Sigmoid colon (tissue), 4 donors: Measurements from ENCODE around the gene NOXO1.

ENCODE experiments used
- POLR2A ChIP-seq, 2 donors: fragments of 450-650 bp; IDR thresholded peaks; one replicate each; pipeline ENCODE4 v1.6.1; 2016; ENCODE audit warnings: antibody characterized with exemption in 2 of 2, mild to moderate bottlenecking in 2 of 2, moderate library complexity in 2 of 2
- POLR2AphosphoS5 ChIP-seq, 4 donors: sonication (generic); formaldehyde crosslinking; IDR thresholded peaks; one replicate each; pipeline ENCODE4 v1.6.1; 2017; ENCODE audit warnings: antibody characterized with exemption in 4 of 4
- TF ChIP-seq, protein P1 (sequence below), 4 experiments: fragments of 450-650 bp in 3 of 4; fragments of 200-600 bp in 1 of 4; IDR thresholded peaks; one replicate each; pipeline ENCODE4 v1.5.1; 2016 to 2019; ENCODE audit warnings: antibody characterized with exemption in 4 of 4, mild to moderate bottlenecking in 3 of 4, moderate library complexity in 2 of 4

DNA sequence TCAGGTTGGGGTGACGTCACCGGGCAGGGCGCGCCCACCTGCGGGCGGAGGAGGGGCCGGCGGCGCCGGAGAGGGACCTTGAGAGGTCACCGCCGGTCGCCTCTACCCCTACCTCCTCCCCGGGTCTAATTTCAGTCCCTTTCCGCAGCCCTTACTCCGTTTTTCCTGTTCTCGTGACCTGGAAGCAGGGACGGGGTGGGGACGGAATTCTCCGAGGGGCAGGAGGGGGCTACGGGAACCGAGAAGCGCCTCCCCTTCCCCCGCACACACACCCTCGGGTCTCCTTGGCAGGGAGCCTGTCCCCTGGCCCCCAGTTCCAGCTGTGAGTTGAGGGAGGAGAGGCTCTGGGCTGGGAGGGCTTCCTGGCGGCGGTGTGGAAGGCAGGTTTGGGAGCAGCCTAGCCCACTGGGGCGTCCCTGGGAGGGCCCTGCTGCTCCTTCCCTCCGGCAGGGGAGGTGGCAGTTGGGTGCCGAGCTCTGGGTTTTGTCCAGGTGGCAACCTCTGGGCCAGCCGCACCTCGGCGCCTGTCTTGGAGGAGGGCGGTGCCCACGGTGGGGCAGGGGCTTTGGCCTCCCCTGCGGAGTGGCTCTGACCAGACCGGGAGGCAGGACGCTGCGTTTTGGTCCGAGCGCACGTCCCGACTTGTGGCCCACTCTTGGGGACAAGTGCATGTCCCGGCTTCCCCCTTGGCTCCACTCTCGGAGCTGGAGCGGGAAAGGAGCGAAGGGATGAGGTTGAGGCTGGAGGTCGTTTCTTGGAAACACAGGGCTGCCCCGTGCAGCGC, 9.3 kb upstream of the NOXO1 start:
- TF ChIP-seq, protein P1, sequence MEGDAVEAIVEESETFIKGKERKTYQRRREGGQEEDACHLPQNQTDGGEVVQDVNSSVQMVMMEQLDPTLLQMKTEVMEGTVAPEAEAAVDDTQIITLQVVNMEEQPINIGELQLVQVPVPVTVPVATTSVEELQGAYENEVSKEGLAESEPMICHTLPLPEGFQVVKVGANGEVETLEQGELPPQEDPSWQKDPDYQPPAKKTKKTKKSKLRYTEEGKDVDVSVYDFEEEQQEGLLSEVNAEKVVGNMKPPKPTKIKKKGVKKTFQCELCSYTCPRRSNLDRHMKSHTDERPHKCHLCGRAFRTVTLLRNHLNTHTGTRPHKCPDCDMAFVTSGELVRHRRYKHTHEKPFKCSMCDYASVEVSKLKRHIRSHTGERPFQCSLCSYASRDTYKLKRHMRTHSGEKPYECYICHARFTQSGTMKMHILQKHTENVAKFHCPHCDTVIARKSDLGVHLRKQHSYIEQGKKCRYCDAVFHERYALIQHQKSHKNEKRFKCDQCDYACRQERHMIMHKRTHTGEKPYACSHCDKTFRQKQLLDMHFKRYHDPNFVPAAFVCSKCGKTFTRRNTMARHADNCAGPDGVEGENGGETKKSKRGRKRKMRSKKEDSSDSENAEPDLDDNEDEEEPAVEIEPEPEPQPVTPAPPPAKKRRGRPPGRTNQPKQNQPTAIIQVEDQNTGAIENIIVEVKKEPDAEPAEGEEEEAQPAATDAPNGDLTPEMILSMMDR (IDR thresholded peaks at IDR 0.05): no peak
- peak in 1 of 2 donors; percentile 33 for TF ChIP-seq POLR2A (IDR thresholded peaks at IDR 0.05)
- no peak for TF ChIP-seq POLR2AphosphoS5 (IDR thresholded peaks at IDR 0.05)
